HepG2 (cell line): ENCODE measurements around the gene GADD45GIP1. TPM values are rescaled to one million over a fixed set of nuclear protein-coding genes. Genes with fewer than 3 reads are reported as not detected.

ENCODE experiments used
- ATF7 ChIP-seq, 2 experiments: fragments of 450-650 bp in 1 of 2; sonication (generic) in 1 of 2; formaldehyde crosslinking in 1 of 2; IDR thresholded peaks; 2 replicates each; pipeline versions ENCODE4 v1.4.0 to v1.6.1; 2016 to 2020; ENCODE audit warnings: antibody characterized with exemption in 1 of 2, mild to moderate bottlenecking in 1 of 2, missing genetic modification reagents in 1 of 2
- PCBP1 ChIP-seq: fragments of 200-400 bp; formaldehyde crosslinking; IDR thresholded peaks from 2 replicates; pipeline ENCODE4 v1.6.1; 2017; ENCODE audit warnings: mild to moderate bottlenecking, low read depth, low read length, borderline replicate concordance
- RNF2 ChIP-seq: fragments of 450-650 bp; conservative IDR thresholded peaks from 2 replicates; pipeline ENCODE4 v1.6.1; 2016; ENCODE audit warnings: low read depth
- SATB2 ChIP-seq: sonication (generic); formaldehyde crosslinking; IDR thresholded peaks from 2 replicates; pipeline ENCODE4 v1.5.0; 2020; ENCODE audit warnings: missing genetic modification reagents
- SKI ChIP-seq: fragments of 450-650 bp; IDR thresholded peaks from one replicate; pipeline ENCODE4 v1.6.1; 2018; ENCODE audit warnings: mild to moderate bottlenecking; ENCODE audit not compliant: partially characterized antibody
- STAG1 ChIP-seq: sonication (generic); formaldehyde crosslinking; IDR thresholded peaks from 2 replicates; pipeline ENCODE4 v1.4.0; 2020; ENCODE audit warnings: missing genetic modification reagents
- STAT5B ChIP-seq: sonication (generic); formaldehyde crosslinking; IDR thresholded peaks from 2 replicates; pipeline ENCODE4 v1.4.0; 2020; ENCODE audit warnings: missing genetic modification reagents
- ZBTB40 ChIP-seq, 2 experiments: fragments of 450-650 bp in 1 of 2; sonication (generic) in 1 of 2; formaldehyde crosslinking in 1 of 2; IDR thresholded peaks; 2 replicates each; pipeline versions ENCODE4 v1.6.1 to v1.8.0; 2016 to 2022; ENCODE audit warnings: antibody characterized with exemption in 1 of 2, mild to moderate bottlenecking in 1 of 2, missing genetic modification reagents in 1 of 2
- ZIK1 ChIP-seq: sonication (generic); formaldehyde crosslinking; IDR thresholded peaks from 2 replicates; pipeline ENCODE4 v1.5.0; 2020; ENCODE audit warnings: mild to moderate bottlenecking, low read depth, missing genetic modification reagents, borderline replicate concordance
- ZNF720 ChIP-seq: sonication (generic); formaldehyde crosslinking; IDR thresholded peaks from 2 replicates; pipeline ENCODE4 v1.4.0; 2020; ENCODE audit warnings: missing genetic modification reagents
- ZNF773 ChIP-seq: sonication (generic); formaldehyde crosslinking; IDR thresholded peaks from 2 replicates; pipeline ENCODE4 v1.4.0; 2020; ENCODE audit warnings: missing genetic modification reagents, borderline replicate concordance
- ZSCAN30 ChIP-seq: sonication (generic); formaldehyde crosslinking; IDR thresholded peaks from 2 replicates; pipeline ENCODE4 v1.5.0; 2020; ENCODE audit warnings: mild to moderate bottlenecking, missing genetic modification reagents
- polyA plus RNA-seq, 8 experiments: library from polyadenylated mRNA; depleted of rRNA in 3 of 8; stranded (reverse) in 7 of 8; unstranded in 1 of 8; fragments of >200 nt; fragmentation: Illumina TruSeq in 4 of 8; extraction: Trizol in 4 of 8; gene quantifications; 2 replicates each; pipeline versions ENCODE4 v1.2.1 to v1.2.3, GENCODE V29; 2011 to 2016; ENCODE audit warnings: low read depth in 4 of 8, missing spikeins in 1 of 8, mixed read lengths in 1 of 8; ENCODE audit not compliant: insufficient read depth in 1 of 8
- total RNA-seq, 5 experiments: library from RNA; depleted of rRNA; stranded (reverse); fragments of >200 nt; fragmentation: Illumina TruSeq; extraction: Trizol; gene quantifications; 2 replicates each; pipeline ENCODE4 v1.2.3, GENCODE V29; 2016; ENCODE audit warnings: low read depth in 1 of 5
- TF ChIP-seq, protein P1 (sequence below): sonication (generic); formaldehyde crosslinking; IDR thresholded peaks from 2 replicates; pipeline ENCODE4 v1.8.0; 2022; ENCODE audit warnings: missing genetic modification reagents, mild to moderate bottlenecking, inconsistent platforms, borderline replicate concordance
- TF ChIP-seq, protein P2 (sequence below), 2 experiments: IDR thresholded peaks; 2 replicates each; pipeline ENCODE4 v1.6.1; 2011 to 2012; ENCODE audit warnings: low read length in 2 of 2, borderline replicate concordance in 1 of 2, low read depth in 1 of 2, mild to moderate bottlenecking in 1 of 2, moderate library complexity in 1 of 2

Gene GADD45GIP1
- total and polyA plus RNA-seq, 2 of the 13 experiments (the other 11 are each of a cell fraction or from before 2014, with no cell fraction given): 24.6 to 30.7 TPM

- TF ChIP-seq ZBTB40 (IDR thresholded peaks at IDR 0.05): no peak
- peak; percentile 64; the same call in 1 of the 2 replicates for TF ChIP-seq ZBTB40 (CRISPR knock-in tag; IDR thresholded peaks at IDR 0.05)
- no peak for TF ChIP-seq PCBP1
- TF ChIP-seq SATB2 (CRISPR knock-in tag): no peak
- TF ChIP-seq ATF7 (IDR thresholded peaks at IDR 0.05): no peak
- 0 out of 2 replicates have a peak, but pooled peaks have one; percentile 45 for TF ChIP-seq ATF7 (CRISPR knock-in tag; IDR thresholded peaks at IDR 0.05)
- TF ChIP-seq STAG1 (CRISPR knock-in tag): 0 out of 2 replicates have a peak, but pooled peaks have one; percentile 6
- no peak for TF ChIP-seq SKI
- no peak for TF ChIP-seq ZSCAN30 (CRISPR knock-in tag)
- TF ChIP-seq ZIK1 (CRISPR knock-in tag): 0 out of 2 replicates have a peak, but pooled peaks have one; percentile 58
- TF ChIP-seq STAT5B (CRISPR knock-in tag): no peak
- 0 out of 2 replicates have a peak, but pooled peaks have one; percentile 56 for TF ChIP-seq RNF2
- TF ChIP-seq, protein P1, sequence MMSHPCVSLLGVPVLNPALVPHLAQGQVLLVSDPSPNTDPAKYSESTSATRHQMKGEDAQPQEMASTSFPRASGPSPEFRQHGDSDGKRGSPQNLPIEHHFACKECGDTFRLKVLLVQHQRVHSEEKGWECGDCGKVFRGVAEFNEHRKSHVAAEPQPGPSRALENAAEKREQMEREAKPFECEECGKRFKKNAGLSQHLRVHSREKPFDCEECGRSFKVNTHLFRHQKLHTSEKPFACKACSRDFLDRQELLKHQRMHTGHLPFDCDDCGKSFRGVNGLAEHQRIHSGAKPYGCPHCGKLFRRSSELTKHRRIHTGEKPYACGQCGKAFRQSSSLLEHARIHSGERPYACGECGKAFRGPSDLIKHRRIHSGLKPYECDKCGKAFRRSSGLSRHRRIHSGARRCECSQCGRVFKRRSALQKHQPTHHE (CRISPR knock-in tag): no peak; the same call in 1 of the 2 replicates
- TF ChIP-seq, protein P2, sequence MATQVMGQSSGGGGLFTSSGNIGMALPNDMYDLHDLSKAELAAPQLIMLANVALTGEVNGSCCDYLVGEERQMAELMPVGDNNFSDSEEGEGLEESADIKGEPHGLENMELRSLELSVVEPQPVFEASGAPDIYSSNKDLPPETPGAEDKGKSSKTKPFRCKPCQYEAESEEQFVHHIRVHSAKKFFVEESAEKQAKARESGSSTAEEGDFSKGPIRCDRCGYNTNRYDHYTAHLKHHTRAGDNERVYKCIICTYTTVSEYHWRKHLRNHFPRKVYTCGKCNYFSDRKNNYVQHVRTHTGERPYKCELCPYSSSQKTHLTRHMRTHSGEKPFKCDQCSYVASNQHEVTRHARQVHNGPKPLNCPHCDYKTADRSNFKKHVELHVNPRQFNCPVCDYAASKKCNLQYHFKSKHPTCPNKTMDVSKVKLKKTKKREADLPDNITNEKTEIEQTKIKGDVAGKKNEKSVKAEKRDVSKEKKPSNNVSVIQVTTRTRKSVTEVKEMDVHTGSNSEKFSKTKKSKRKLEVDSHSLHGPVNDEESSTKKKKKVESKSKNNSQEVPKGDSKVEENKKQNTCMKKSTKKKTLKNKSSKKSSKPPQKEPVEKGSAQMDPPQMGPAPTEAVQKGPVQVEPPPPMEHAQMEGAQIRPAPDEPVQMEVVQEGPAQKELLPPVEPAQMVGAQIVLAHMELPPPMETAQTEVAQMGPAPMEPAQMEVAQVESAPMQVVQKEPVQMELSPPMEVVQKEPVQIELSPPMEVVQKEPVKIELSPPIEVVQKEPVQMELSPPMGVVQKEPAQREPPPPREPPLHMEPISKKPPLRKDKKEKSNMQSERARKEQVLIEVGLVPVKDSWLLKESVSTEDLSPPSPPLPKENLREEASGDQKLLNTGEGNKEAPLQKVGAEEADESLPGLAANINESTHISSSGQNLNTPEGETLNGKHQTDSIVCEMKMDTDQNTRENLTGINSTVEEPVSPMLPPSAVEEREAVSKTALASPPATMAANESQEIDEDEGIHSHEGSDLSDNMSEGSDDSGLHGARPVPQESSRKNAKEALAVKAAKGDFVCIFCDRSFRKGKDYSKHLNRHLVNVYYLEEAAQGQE (IDR thresholded peaks at IDR 0.05; ENCODE audit: borderline replicate concordance in 1 of 2, low read depth in 1 of 2, low read length in 2 of 2): no peak
- TF ChIP-seq ZNF773: no peak
- TF ChIP-seq ZNF720: no peak
These were observed 28.2 kb upstream of the GADD45GIP1 start (continued) for GRCh38 chr19:12985049-12985776.
